HG03159 (cell line): ENCODE results near the gene LYPD5.
"Not testable (repeated sequence)": the region's sequence is repeated elsewhere in the genome, so short reads cannot be mapped to it uniquely, and the experiment has no call there.

Experiments
- ATAC-seq: cut with Tn5 transposase; IDR thresholded peaks from one replicate; pipeline ENCODE4 v1.9.1; 2021; ENCODE audit warnings: mild to moderate bottlenecking, moderate library complexity; ENCODE audit not compliant: unreplicated experiment

The LYPD5 gene

GRCh38 chr19:43779147-43779819 is 23.0 kb downstream of the LYPD5 start:
- ATAC-seq = no peak

GRCh38 chr19:43778651-43779050 is 23.6 kb downstream of the LYPD5 start:
- no peak for ATAC-seq

GRCh38 chr19:43777163-43777695 is 25.0 kb downstream of the LYPD5 start:
- no peak for ATAC-seq

GRCh38 chr19:43776286-43776685 is 26.0 kb downstream of the LYPD5 start:
- no peak for ATAC-seq

- ATAC-seq = no peak
Observed at GRCh38 chr19:43775299-43775890, 26.9 kb downstream of the LYPD5 start.

- ATAC-seq = not testable (repeated sequence)
Observed at GRCh38 chr19:43774940-43775258, 27.3 kb downstream of the LYPD5 start.

- ATAC-seq = no peak
Observed at GRCh38 chr19:43774103-43774939, 27.9 kb downstream of the LYPD5 start.

GRCh38 chr19:43773725-43774102 is 28.5 kb downstream of the LYPD5 start:
- ATAC-seq = no peak

- ATAC-seq = no peak
Observed at GRCh38 chr19:43769256-43769655, 33.0 kb downstream of the LYPD5 start.

GRCh38 chr19:43768273-43769050 is 33.8 kb downstream of the LYPD5 start:
- no peak for ATAC-seq

GRCh38 chr19:43767818-43768217 is 34.4 kb downstream of the LYPD5 start:
- no peak for ATAC-seq

GRCh38 chr19:43767316-43767715 is 34.9 kb downstream of the LYPD5 start:
- no peak for ATAC-seq

- no peak for ATAC-seq
Observed at GRCh38 chr19:43766755-43767043, 35.5 kb downstream of the LYPD5 start.

GRCh38 chr19:43765109-43765876 is 37.0 kb downstream of the LYPD5 start:
- ATAC-seq = peak; percentile 80

- ATAC-seq = not testable (repeated sequence)
Observed at GRCh38 chr19:43764684-43765083, 37.6 kb downstream of the LYPD5 start.

- no peak for ATAC-seq
Observed at GRCh38 chr19:43763473-43763939, 38.7 kb downstream of the LYPD5 start.

- no peak for ATAC-seq
Observed at GRCh38 chr19:43762814-43763213, 39.4 kb downstream of the LYPD5 start.

- ATAC-seq = no peak
Observed at GRCh38 chr19:43760941-43761340, 41.3 kb downstream of the LYPD5 start.

- no peak for ATAC-seq
Observed at GRCh38 chr19:43759515-43759914, 42.7 kb downstream of the LYPD5 start.

- ATAC-seq = peak; percentile 13
Observed at GRCh38 chr19:43755256-43755801, 46.9 kb downstream of the LYPD5 start.
